H7 (cell line): ENCODE data around the gene EXD3. TPM values are rescaled to one million over a fixed set of nuclear protein-coding genes. Genes with fewer than 3 reads are reported as not detected.

Source experiments
- DNase-seq: peaks from one replicate; pipeline ENCODE4 v3.0.0; 2012
- H3K27me3 ChIP-seq: 2 replicates; pipeline ENCODE4 v1.6.0; 2011; ENCODE audit warnings: mild to moderate bottlenecking, low read length; ENCODE audit not compliant: control insufficient read depth, insufficient read depth
- H3K36me3 ChIP-seq: replicated peaks from 2 replicates; pipeline ENCODE4 v1.5.1; 2011; ENCODE audit warnings: low read length; ENCODE audit not compliant: control insufficient read depth, insufficient read depth
- H3K4me3 ChIP-seq: 2 replicates; pipeline ENCODE4 v1.5.1; 2011; ENCODE audit warnings: low read depth, mild to moderate bottlenecking, control low read depth, low read length, moderate library complexity; ENCODE audit not compliant: insufficient read depth
- total RNA-seq: library from RNA; depleted of rRNA; stranded (reverse); fragments of >200 nt; shearing (Covaris generic); gene quantifications from 2 replicates; pipeline ENCODE4 v1.2.3, GENCODE V29; 2014

Gene EXD3
- total RNA-seq, 1 experiment from 2014 or later, result 7.0 TPM

- Histone ChIP-seq H3K4me3 (no peak overlapping the region), H3K36me3 (no peaks in the 10 kb centered on the region), H3K27me3 (no peaks in the 10 kb centered on the region)
- DNase-seq, result peak; percentile 53
These were observed 11.8 kb upstream of the EXD3 start for GRCh38 chr9:137434498-137435380.

- peak; percentile 58 for DNase-seq
- no peaks in the 10 kb centered on the region for H3K36me3 ChIP-seq
- H3K27me3 ChIP-seq, result no peaks in the 10 kb centered on the region
- H3K4me3 ChIP-seq, result no peak overlapping the region
These were observed 11.0 kb upstream of the EXD3 start for GRCh38 chr9:137433916-137434431.

GRCh38 chr9:137433349-137433915 lies 10.5 kb upstream of the EXD3 start:
- Histone ChIP-seq H3K27me3 (no peaks in the 10 kb centered on the region), H3K4me3 (no peak overlapping the region), H3K36me3 (no peaks in the 10 kb centered on the region)
- peak; percentile 49 for DNase-seq

- no peak overlapping the region for H3K4me3 ChIP-seq
- H3K36me3 ChIP-seq, result no peaks in the 10 kb centered on the region
- no peaks in the 10 kb centered on the region for H3K27me3 ChIP-seq
- DNase-seq, result peak; percentile 50
These were observed 9.9 kb upstream of the EXD3 start for GRCh38 chr9:137432687-137433348.

GRCh38 chr9:137431416-137431931 lies 8.5 kb upstream of the EXD3 start:
- no peaks in the 10 kb centered on the region for H3K27me3 ChIP-seq
- H3K4me3 ChIP-seq, result no peak overlapping the region
- peak; percentile 47 for DNase-seq
- H3K36me3 ChIP-seq, result no peaks in the 10 kb centered on the region

GRCh38 chr9:137430723-137431415 lies 7.9 kb upstream of the EXD3 start:
- peak; percentile 59 for DNase-seq
- no peak overlapping the region for H3K4me3 ChIP-seq
- H3K27me3 ChIP-seq, result no peaks in the 10 kb centered on the region
- H3K36me3 ChIP-seq, result no peaks in the 10 kb centered on the region

- Histone ChIP-seq H3K36me3 (no peaks in the 10 kb centered on the region), H3K4me3 (no peak overlapping the region), H3K27me3 (no peaks in the 10 kb centered on the region)
- DNase-seq, result peak; percentile 93
These were observed 7.2 kb upstream of the EXD3 start for GRCh38 chr9:137429974-137430722.

- DNase-seq, result no peak
- no peak overlapping the region for H3K4me3 ChIP-seq
- no peaks in the 10 kb centered on the region; the same call in 1 of the 2 replicates for H3K27me3 ChIP-seq
- H3K36me3 ChIP-seq, result no peaks in the 10 kb centered on the region
These were observed 6.6 kb upstream of the EXD3 start for GRCh38 chr9:137429546-137429890.

GRCh38 chr9:137428841-137429545 lies 6.0 kb upstream of the EXD3 start:
- peak; percentile 52 for DNase-seq

GRCh38 chr9:137428311-137428630 lies 5.3 kb upstream of the EXD3 start:
- no peaks in the 10 kb centered on the region for H3K36me3 ChIP-seq
- no peak overlapping the region for H3K4me3 ChIP-seq
- peaks cover 8% of the 10 kb centered on the region for H3K27me3 ChIP-seq
- no peak for DNase-seq

More at GRCh38 chr9:137428841-137429545, 6.0 kb upstream of the EXD3 start:
- Histone ChIP-seq H3K27me3 (peaks cover 2% of the 10 kb centered on the region; the same call in 1 of the 2 replicates), H3K36me3 (no peaks in the 10 kb centered on the region), H3K4me3 (no peak overlapping the region)

GRCh38 chr9:137427454-137428310 lies 4.7 kb upstream of the EXD3 start:
- H3K27me3 ChIP-seq, result peaks cover 8% of the 10 kb centered on the region
- peak; percentile 47 for DNase-seq
- no peak overlapping the region for H3K4me3 ChIP-seq
- H3K36me3 ChIP-seq, result no peaks in the 10 kb centered on the region

- no peak overlapping the region for H3K4me3 ChIP-seq
- peak; percentile 30 for DNase-seq
- peaks cover 8% of the 10 kb centered on the region for H3K27me3 ChIP-seq
- H3K36me3 ChIP-seq, result no peaks in the 10 kb centered on the region
These were observed 3.2 kb upstream of the EXD3 start for GRCh38 chr9:137426018-137426681.
